Measurements from ENCODE around the gene ACVR2A.

ACVR2A gene

DNA sequence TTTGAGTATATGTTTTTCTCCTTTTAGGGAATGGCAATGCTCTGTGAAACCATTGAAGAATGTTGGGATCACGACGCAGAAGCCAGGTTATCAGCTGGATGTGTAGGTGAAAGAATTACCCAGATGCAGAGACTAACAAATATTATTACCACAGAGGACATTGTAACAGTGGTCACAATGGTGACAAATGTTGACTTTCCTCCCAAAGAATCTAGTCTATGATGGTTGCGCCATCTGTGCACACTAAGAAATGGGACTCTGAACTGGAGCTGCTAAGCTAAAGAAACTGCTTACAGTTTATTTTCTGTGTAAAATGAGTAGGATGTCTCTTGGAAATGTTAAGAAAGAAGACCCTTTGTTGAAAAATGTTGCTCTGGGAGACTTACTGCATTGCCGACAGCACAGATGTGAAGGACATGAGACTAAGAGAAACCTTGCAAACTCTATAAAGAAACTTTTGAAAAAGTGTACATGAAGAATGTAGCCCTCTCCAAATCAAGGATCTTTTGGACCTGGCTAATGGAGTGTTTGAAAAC lies 82.3 kb downstream of the ACVR2A start:
- no peak for DNase-seq

DNA sequence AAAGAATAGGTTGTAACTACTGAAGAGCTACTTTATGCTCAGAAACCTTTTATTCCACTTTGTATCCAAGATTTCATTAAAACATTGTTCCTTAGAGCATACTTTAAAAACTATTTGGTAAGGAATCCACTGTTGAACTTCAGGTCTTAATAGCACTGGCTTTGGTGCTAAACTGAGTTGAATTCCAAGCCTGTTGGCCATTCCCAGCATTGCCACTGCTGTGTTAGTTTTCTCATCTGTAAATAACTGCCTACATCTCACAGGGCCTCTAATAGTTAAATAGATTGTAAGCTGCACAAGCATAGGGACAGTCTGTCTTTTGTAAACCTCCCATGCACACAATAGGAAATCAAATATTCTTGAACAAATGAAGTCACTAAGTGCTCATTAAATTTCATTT lies 89.1 kb downstream of the ACVR2A start:
- no peak for DNase-seq

DNA sequence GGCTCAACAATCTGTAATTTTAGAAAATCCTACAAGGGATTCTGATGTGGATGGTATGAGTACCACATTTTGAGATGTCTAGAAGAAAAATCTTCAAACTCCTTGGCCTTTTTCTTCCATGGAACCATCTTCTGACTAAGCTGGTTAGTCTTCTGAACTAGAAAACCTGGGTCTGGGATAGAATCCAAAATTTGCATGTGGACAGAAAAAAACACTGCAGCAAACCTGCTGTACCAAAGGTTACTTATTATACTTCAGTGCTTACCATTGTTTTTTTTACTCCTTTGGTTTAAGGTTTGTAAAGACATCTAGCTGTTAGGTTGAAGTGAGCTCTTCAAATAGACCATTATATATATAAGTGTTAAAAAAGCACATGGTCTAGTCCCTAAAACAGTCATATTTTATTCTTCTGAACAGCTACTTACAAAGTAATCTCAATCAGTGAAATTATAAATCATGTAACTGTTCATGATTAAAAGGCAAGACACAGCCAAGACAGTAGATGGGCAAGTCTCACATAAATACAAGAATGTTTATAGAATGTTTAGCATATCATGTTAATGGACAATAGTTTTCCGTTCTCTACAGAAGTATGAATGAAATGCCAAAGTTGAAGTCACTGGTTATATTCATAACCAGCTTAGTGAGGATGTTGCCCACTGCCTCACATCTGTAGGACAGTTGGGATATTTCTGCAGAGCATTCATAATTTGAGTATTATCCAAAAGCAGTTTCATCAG lies 90.2 kb downstream of the ACVR2A start:
- DNase-seq, result no peak

DNA sequence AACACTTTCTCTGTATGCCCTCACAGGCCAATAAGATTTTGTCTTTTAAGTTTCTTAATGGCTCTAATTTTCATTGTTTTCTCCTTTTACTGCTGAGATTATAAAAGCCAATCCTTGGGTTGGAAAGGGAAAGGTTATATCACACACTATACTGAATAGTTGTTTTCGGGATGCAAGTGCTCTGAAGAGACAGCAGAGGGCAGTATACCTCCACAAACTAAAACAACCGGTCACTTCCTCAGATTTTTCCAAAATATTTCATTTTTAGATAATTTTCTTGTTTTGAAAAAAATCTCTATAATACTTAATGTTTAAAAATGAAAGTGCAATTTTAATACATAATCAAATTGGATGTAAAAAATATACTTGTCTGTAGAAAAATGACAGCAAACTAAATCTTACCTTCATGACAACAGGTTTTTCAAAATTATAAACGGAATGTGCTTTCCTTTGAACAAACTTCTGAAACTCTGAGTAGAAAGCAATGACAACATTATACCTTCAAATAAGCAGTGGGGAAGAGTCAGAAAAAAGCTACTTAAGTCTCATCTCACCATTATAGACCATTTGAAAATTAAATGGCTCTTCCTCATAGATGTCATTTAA lies 93.0 kb downstream of the ACVR2A start:
- DNase-seq, result no peak

DNA sequence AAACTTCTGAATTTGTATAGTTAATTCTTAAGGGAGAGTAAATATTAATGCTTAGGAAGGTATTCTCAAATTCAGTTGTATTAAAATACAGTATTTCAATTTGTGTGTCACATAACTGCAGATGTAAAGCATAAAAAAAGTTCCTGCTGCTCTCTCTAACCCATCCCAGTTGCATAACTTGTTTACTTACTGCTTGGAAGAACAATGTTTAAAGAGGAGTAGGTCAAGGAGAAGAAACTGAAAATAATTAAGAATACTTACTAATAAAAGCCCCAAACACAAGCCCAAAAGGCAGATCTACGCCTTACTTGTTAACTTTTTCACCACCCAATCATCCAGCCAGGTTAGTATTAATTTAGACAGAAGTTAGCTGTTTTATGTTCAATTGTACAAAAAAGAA lies 94.5 kb downstream of the ACVR2A start:
- no peak for DNase-seq

DNA sequence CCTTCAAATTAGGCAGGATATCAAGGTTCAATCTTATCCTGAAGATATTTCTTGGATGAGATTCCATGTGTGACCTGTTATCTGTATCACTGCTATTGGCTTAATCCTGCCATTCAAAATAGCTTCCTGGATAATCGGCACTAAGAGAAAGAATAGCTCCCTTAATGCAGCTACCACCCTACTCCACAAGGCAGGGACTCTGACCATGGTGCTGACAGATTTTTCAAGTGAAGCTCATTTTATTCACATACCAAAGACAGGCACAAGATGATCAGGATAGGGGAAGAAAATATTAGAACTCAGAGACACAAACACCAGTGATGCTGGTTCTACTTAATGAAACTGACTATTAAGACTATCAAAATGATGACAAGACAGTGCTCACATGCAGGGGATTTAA lies 100.8 kb downstream of the ACVR2A start:
- DNase-seq, result no peak

DNA sequence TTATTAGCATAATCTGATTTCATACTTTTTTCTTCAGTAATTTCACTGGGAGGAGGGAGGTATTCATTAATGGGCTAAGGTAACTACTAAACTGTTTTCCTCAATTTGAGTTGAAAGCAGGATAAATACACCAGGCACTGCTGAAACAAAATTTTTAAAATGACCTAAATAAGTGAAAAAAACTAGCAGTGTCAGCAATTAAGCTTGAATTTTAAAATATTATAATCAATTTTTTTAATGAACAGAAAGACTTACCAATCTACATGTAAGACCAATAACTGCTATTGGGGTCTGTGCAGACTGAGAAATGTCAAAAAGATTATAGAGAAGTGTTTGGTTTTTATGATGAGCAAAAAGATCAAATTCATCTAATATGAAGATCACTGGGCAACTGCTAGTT lies 107.3 kb downstream of the ACVR2A start:
- no peak for DNase-seq

DNA sequence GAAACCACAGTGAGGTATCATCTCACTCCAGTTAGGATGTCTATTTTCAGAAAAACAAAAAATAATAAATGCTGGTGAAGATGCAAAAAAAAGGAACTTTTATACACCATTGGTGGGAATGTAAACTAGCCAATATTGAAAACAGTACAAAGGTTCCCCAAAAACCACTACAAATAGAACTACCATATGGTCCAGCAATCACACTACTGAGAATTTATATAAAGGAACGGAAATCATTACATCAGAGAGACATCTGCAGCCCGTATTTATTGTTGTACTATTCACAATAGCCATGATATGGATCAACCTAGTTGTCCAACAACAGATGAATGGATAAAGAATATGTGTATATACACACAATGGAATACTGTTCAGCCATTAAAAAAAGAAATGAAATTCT lies 123.7 kb downstream of the ACVR2A start:
- DNase-seq, result no peak

DNA sequence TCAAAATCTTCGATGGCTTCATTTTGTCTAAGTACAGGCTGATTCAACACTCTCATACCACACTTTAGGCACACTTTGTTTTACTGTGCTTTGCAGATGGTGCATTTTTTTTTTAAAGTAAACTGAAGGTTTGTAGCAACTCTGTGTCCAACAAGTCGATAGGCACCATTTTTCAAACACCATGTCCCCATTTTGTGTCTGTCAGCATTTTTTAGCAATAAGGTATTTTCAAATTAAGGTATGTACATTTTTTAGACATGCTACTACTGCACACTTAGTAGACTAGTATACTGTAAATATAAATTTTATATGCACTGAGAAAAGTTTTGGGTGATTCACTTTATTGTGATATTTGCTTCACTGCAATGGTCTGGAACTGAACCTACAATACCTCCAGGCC lies 131.3 kb downstream of the ACVR2A start:
- DNase-seq, result no peak

DNA sequence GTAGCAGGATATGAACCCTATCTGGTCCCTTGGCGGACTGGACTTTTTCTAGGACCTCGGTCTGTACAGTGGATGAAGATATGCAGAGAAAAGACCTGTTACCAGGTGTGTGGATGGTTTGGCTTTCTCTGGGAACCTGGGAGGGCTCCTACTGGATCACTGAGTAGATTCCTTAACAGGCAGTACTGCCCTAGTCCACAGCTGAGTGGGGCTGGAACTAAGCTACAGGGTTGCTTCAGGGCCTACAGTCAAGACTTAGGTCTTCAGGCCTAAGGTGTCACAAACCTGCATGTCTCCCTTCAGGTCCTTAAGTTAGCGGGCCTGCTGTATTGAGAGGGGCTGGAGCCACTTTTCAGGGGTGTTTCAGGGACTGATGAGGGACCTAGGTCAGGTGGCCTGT lies 132.8 kb downstream of the ACVR2A start:
- DNase-seq, result no peak

Data from activated T-cell treated with anti-CD3 and anti-CD28 coated beads for 4 hours (primary cell).